Panc1 (cell line): Measurements from ENCODE around the gene CORO2B. TPM values are rescaled to one million over a fixed set of nuclear protein-coding genes. Genes with fewer than 3 reads are reported as not detected.

Experiments
- ATAC-seq: fragments of 200-7000 bp; cut with Tn5 transposase; 2 replicates; pipeline ENCODE4 v1.9.1; 2020; ENCODE audit warnings: mild to moderate bottlenecking, moderate library complexity
- BruUV-seq: library from RNA; stranded (reverse); fragments of 400-500 nt; replicated peaks from 2 replicates; lab custom pipeline; 2021; lab: Mats Ljungman, UMichigan
- CTCF ChIA-PET: fragments of 300-600 bp; sonication (Branson Sonifier 250); formaldehyde crosslinking; loops from one replicate; lab custom pipeline; 2022; ENCODE audit warnings: antibody characterized with exemption; lab: Charles Lee
- POLR2A ChIA-PET: fragments of 300-600 bp; sonication (Branson Sonifier 250); formaldehyde crosslinking; loops from one replicate; lab custom pipeline; 2022; ENCODE audit warnings: antibody characterized with exemption; lab: Charles Lee
- DNase-seq: peaks from one replicate; pipeline ENCODE4 v3.0.0-alpha.2; 2010; ENCODE audit warnings: low read depth, low spot score
- H3K27ac ChIP-seq: 2 replicates; pipeline ENCODE4 v1.5.1; 2011; ENCODE audit warnings: mild to moderate bottlenecking, low read length, inconsistent platforms
- H3K27me3 ChIP-seq: fragments of 200-500 bp; sonication (Bioruptor generic); 2 replicates; pipeline ENCODE4 v1.6.0; 2014; ENCODE audit warnings: low read length, inconsistent platforms; ENCODE audit not compliant: control insufficient read depth, insufficient read depth
- H3K36me3 ChIP-seq: fragments of 200-500 bp; sonication (Bioruptor generic); 2 replicates; pipeline ENCODE4 v1.5.1; 2014; ENCODE audit warnings: inconsistent platforms, mild to moderate bottlenecking, low read length, moderate library complexity; ENCODE audit not compliant: control insufficient read depth, insufficient read depth
- H3K4me1 ChIP-seq: 2 replicates; pipeline ENCODE4 v1.5.1; 2011; ENCODE audit warnings: inconsistent platforms, mild to moderate bottlenecking, low read length, moderate library complexity; ENCODE audit not compliant: control insufficient read depth, insufficient read depth
- H3K4me3 ChIP-seq, 2 experiments: 2 replicates each; pipeline ENCODE4 v1.5.1; 2011 to 2012; ENCODE audit warnings: low read depth in 2 of 2, low read length in 2 of 2, mild to moderate bottlenecking in 2 of 2, inconsistent platforms in 1 of 2, moderate library complexity in 1 of 2
- H3K9me3 ChIP-seq: fragments of 200-500 bp; sonication (Bioruptor generic); 2 replicates; pipeline ENCODE4 v1.5.1; 2014; ENCODE audit warnings: low read depth, mild to moderate bottlenecking, inconsistent platforms, low read length, moderate library complexity; ENCODE audit not compliant: control insufficient read depth, insufficient read depth
- CTCF ChIP-seq: fragments of 450-650 bp; IDR thresholded peaks from 2 replicates; pipeline ENCODE4 v1.5.1; 2017; ENCODE audit warnings: mild to moderate bottlenecking
- POLR2AphosphoS5 ChIP-seq: IDR thresholded peaks from 2 replicates; pipeline ENCODE4 v1.6.1; 2012; ENCODE audit warnings: mild to moderate bottlenecking, low read depth, low read length, moderate library complexity
- REST ChIP-seq, 2 experiments: IDR thresholded peaks; 2 replicates each; pipeline ENCODE4 v1.6.1; 2011 to 2012; ENCODE audit warnings: low read depth in 2 of 2, control low read depth in 1 of 2, low read length in 1 of 2, mild to moderate bottlenecking in 1 of 2, moderate library complexity in 1 of 2; ENCODE audit not compliant: insufficient read depth in 1 of 2
- SIN3A ChIP-seq: IDR thresholded peaks from 2 replicates; pipeline ENCODE4 v1.6.1; 2012; ENCODE audit warnings: low read depth, mild to moderate bottlenecking, low read length, moderate library complexity, borderline replicate concordance; ENCODE audit not compliant: insufficient read depth
- TCF7L2 ChIP-seq: IDR thresholded peaks from 2 replicates; pipeline ENCODE4 v1.6.1; 2011; ENCODE audit warnings: mild to moderate bottlenecking, low read depth, low read length, inconsistent platforms
- in situ Hi-C: cut with HindIII; loops from 2 replicates; pipeline ENCODE4 v1.10.0; 2016; ENCODE audit warnings: low sequenced_read_pairs, low pct_unique_long_range_greater_than_20kb
- intact Hi-C: fragments of 100-400 bp; cut with micrococcal nuclease; formaldehyde crosslinking; loops from one replicate; pipeline ENCODE4 v1.10.0; 2022; ENCODE audit not compliant: unreplicated experiment
- total RNA-seq: library from RNA; stranded (reverse); gene quantifications from one replicate; pipeline ENCODE4 v1.2.1, GENCODE V29; 2021; ENCODE audit not compliant: unreplicated experiment

The CORO2B gene
- total RNA-seq, 1 experiment from 2014 or later: 0.36 TPM

GRCh38 chr15:68668926-68669600, 90.3 kb downstream of the CORO2B start:
- Histone ChIP-seq H3K4me3 (no peak overlapping the region), H3K27me3 (no peaks in the 10 kb centered on the region), H3K36me3 (no peaks in the 10 kb centered on the region), H3K4me1 (peaks cover 2% of the 10 kb centered on the region; the same call in 1 of the 2 replicates), H3K27ac (no peak overlapping the region), H3K9me3 (no peaks in the 10 kb centered on the region)
- ATAC-seq (no peak), DNase-seq (no peak)
- in situ Hi-C loops: no loop called here
- POLR2A ChIA-PET: no interaction called here
- intact Hi-C loops: no loop called here
- TF ChIP-seq TCF7L2 (no peak), POLR2AphosphoS5 (no peak), CTCF (no peak), REST (IDR thresholded peaks at IDR 0.05; ENCODE audit: insufficient read depth in 1 of 2, low read depth in 2 of 2, low read length in 1 of 2) (no peak), SIN3A (no peak)
- CTCF ChIA-PET: no interaction called here
- BruUV-seq: no TSS peak

GRCh38 chr15:68672251-68672650, 93.5 kb downstream of the CORO2B start:
- in situ Hi-C loops: no loop called here
- no peak for DNase-seq

DNA sequence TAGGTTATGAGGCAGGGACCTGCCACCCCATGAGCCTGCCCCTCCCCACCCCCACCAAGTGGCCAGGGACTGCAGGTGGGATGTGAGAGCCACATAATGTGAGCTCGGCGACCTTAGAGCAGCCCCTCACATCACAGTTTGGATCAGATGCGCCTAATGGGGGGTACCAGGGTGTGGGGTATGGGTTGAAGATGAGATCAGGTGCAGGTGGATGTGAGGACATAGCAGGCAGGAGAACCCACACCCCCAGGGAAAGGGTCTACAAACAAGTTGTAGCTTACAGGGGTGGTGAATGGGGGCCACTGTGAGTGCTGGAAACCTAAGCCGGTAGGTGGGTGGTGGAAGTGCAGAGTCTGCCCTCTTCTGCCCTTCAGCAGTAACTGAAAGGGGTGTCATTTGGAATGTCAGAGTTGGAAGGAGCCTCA, 94.0 kb downstream of the CORO2B start:
- ChIA-PET POLR2A (no interaction called here), CTCF (interaction anchor here (1.5 to 1.8 kb wide), 3 partner anchors 119 to 366 kb away, joined by 4 to 12 read pairs (median 7); no protein-coding TSS in a partner anchor)
- TF ChIP-seq REST (IDR thresholded peaks at IDR 0.05; ENCODE audit: insufficient read depth in 1 of 2, low read depth in 2 of 2, low read length in 1 of 2) (no peak), CTCF (peak; percentile 41), SIN3A (no peak), POLR2AphosphoS5 (no peak), TCF7L2 (no peak)
- Histone ChIP-seq H3K9me3 (no peaks in the 10 kb centered on the region), H3K4me3 (no peak overlapping the region), H3K27me3 (no peaks in the 10 kb centered on the region), H3K36me3 (no peaks in the 10 kb centered on the region), H3K27ac (no peak overlapping the region), H3K4me1 (peaks cover 2% of the 10 kb centered on the region; the same call in 1 of the 2 replicates)
- no peak for DNase-seq
- in situ Hi-C loops: no loop called here
- ATAC-seq: no peak
- intact Hi-C loops: no loop called here
- BruUV-seq: no TSS peak

More at GRCh38 chr15:68672251-68672650, 93.5 kb downstream of the CORO2B start:
- H3K36me3 ChIP-seq: no peaks in the 10 kb centered on the region
- H3K4me1 ChIP-seq: peaks cover 2% of the 10 kb centered on the region; the same call in 1 of the 2 replicates
- no peak overlapping the region for H3K27ac ChIP-seq
- no peaks in the 10 kb centered on the region for H3K9me3 ChIP-seq
- BruUV-seq: no TSS peak
- intact Hi-C loops: no loop called here
- ATAC-seq: no peak
- CTCF ChIA-PET: interaction anchor here (1.5 kb wide), 1 partner anchor 118 kb away, joined by 4 read pairs; no protein-coding TSS in a partner anchor
- POLR2A ChIA-PET: no interaction called here
- TF ChIP-seq SIN3A (no peak), TCF7L2 (no peak), POLR2AphosphoS5 (no peak)
- H3K27me3 ChIP-seq: no peaks in the 10 kb centered on the region
- no peak overlapping the region for H3K4me3 ChIP-seq
